Breast epithelium (tissue), 3 donors: Measurements from ENCODE around the gene TOPBP1.

Experiments
- POLR2A ChIP-seq: fragments of 450-650 bp; IDR thresholded peaks from one replicate; pipeline ENCODE4 v1.6.1; 2016; ENCODE audit warnings: antibody characterized with exemption, mild to moderate bottlenecking, moderate library complexity
- POLR2AphosphoS5 ChIP-seq, 3 donors: sonication (generic); formaldehyde crosslinking; IDR thresholded peaks; one replicate each; pipeline ENCODE4 v1.6.1; 2017; ENCODE audit warnings: antibody characterized with exemption in 3 of 3
- TF ChIP-seq, protein P1 (sequence below), 3 donors: fragments of 450-650 bp; IDR thresholded peaks; one replicate each; pipeline ENCODE4 v1.5.1; 2016 to 2017; ENCODE audit warnings: antibody characterized with exemption in 3 of 3, mild to moderate bottlenecking in 3 of 3, moderate library complexity in 3 of 3

DNA sequence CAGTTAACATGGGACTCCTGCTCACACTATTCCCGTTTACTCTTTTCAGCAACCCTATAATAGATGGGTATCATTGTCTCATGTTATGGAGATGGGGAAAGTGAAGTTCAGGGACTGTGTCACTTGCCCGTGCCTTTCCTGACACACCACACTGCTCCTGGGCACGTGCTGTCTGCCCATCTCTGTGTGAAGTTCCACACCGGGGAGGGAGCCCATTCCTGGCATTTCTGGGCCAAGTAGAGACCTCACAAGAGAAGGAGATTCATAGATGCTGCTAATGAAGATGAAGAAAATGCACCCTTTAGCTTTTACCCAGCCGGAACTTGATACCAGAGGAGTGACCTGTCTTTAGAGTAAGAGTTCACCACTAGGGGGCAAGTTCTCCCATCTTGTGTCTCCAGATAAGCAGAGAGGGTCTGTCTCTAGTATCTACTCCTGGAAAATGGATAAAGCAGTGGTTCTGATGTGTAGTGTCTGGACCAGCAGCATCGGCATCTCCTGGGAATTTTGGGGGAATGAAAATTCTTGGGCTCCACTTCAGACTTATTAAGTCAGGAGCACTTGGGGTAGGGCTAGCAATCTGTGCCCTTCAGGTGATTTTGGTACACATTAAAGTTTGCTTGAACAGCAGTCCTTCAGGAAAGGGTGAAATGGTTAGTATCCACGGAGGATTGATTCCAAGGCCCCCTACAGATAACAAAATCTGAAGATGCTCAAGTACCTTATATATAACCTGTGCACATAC lies 2.0 kb upstream of the TOPBP1 start:
- TF ChIP-seq, protein P1, sequence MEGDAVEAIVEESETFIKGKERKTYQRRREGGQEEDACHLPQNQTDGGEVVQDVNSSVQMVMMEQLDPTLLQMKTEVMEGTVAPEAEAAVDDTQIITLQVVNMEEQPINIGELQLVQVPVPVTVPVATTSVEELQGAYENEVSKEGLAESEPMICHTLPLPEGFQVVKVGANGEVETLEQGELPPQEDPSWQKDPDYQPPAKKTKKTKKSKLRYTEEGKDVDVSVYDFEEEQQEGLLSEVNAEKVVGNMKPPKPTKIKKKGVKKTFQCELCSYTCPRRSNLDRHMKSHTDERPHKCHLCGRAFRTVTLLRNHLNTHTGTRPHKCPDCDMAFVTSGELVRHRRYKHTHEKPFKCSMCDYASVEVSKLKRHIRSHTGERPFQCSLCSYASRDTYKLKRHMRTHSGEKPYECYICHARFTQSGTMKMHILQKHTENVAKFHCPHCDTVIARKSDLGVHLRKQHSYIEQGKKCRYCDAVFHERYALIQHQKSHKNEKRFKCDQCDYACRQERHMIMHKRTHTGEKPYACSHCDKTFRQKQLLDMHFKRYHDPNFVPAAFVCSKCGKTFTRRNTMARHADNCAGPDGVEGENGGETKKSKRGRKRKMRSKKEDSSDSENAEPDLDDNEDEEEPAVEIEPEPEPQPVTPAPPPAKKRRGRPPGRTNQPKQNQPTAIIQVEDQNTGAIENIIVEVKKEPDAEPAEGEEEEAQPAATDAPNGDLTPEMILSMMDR (IDR thresholded peaks at IDR 0.05), result peak in 2 of 3 donors; percentile 24 to 33
- TF ChIP-seq POLR2A (no peak), POLR2AphosphoS5 (IDR thresholded peaks at IDR 0.05) (no peak)
